ENCODE results near the gene KCND1. TPM values are rescaled to one million over a fixed set of nuclear protein-coding genes. Genes with fewer than 3 reads are reported as not detected.

Gene KCND1
- total and polyA plus RNA-seq, 2 experiments from 2014 or later, result 2.7 to 5.6 TPM

DNA sequence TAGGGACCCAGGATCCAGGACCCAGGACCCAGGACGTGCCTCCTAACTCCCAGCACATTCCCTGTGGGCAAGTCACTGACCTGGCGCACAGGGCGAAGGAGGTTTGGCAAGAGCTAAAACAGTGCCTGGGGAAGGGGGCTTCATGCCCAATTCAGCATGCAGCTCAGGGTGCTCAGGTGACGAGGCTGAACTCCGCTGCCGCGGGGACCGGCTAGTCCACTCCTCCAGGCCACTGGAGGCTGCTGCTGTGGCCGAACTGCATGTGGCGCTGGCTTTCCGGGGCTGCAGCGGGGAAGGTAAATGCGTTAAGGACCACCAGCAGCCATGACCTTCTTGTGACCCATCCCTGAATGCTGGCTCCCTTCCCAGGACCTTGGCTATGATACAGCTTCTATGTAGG is 47.9 kb downstream of the KCND1 start:
- Histone ChIP-seq H3F3A (replicated peaks; ENCODE audit: low read depth) (0 out of 2 replicates have a peak, but pooled peaks cover 8% of the 10 kb centered on the region), H4K20me1 (replicated peaks; ENCODE audit: insufficient read depth) (no peaks in the 10 kb centered on the region), H2AFZ (no peak overlapping the region), H3K4me1 (ENCODE audit: insufficient read depth) (peaks cover 21% of the 10 kb centered on the region), H3K4me2 (no peak overlapping the region), H3K36me3 (ENCODE audit: insufficient read depth) (no peaks in the 10 kb centered on the region), H3K27me3 (ENCODE audit: insufficient read depth) (no peaks in the 10 kb centered on the region), H3K4me3 (no peak overlapping the region), H3K9me2 (ENCODE audit: insufficient read depth) (no peaks in the 10 kb centered on the region), H3K79me2 (replicated peaks; ENCODE audit: insufficient read depth) (peaks cover 24% of the 10 kb centered on the region), H3K27ac (ENCODE audit: low read depth) (no peak overlapping the region)
- DNase-seq (ENCODE audit: low spot score) (no peak), ATAC-seq (no peak)
- Mint-ChIP-seq H3K4me1 (peaks cover 50% of the 10 kb centered on the region), H3K27me3 (ENCODE audit: insufficient read depth, low read depth, poor library complexity) (peaks cover 21% of the 10 kb centered on the region), H3K27ac (peak overlapping the region; percentile 85; the same call in 1 of the 2 replicates), H3K36me3 (ENCODE audit: low read depth) (peaks cover 52% of the 10 kb centered on the region), H3K4me3 (no peak overlapping the region), H3K9me3 (no peaks in the 10 kb centered on the region)
- no peak for TF ChIP-seq ETS1 (IDR thresholded peaks at IDR 0.05)
- no peak for TF ChIP-seq JUNB (IDR thresholded peaks at IDR 0.05; ENCODE audit: unreplicated experiment)
- TF ChIP-seq STAT1 (IDR thresholded peaks at IDR 0.05; ENCODE audit: unreplicated experiment), result no peak
- no peak for TF ChIP-seq ZNF114 (CRISPR knock-in tag; IDR thresholded peaks at IDR 0.05)
- TF ChIP-seq NANOG (IDR thresholded peaks at IDR 0.05; ENCODE audit: borderline replicate concordance), result no peak
- no peak for TF ChIP-seq EZH2 (IDR thresholded peaks at IDR 0.05; ENCODE audit: low read depth, unreplicated experiment)
- TF ChIP-seq, protein P1, sequence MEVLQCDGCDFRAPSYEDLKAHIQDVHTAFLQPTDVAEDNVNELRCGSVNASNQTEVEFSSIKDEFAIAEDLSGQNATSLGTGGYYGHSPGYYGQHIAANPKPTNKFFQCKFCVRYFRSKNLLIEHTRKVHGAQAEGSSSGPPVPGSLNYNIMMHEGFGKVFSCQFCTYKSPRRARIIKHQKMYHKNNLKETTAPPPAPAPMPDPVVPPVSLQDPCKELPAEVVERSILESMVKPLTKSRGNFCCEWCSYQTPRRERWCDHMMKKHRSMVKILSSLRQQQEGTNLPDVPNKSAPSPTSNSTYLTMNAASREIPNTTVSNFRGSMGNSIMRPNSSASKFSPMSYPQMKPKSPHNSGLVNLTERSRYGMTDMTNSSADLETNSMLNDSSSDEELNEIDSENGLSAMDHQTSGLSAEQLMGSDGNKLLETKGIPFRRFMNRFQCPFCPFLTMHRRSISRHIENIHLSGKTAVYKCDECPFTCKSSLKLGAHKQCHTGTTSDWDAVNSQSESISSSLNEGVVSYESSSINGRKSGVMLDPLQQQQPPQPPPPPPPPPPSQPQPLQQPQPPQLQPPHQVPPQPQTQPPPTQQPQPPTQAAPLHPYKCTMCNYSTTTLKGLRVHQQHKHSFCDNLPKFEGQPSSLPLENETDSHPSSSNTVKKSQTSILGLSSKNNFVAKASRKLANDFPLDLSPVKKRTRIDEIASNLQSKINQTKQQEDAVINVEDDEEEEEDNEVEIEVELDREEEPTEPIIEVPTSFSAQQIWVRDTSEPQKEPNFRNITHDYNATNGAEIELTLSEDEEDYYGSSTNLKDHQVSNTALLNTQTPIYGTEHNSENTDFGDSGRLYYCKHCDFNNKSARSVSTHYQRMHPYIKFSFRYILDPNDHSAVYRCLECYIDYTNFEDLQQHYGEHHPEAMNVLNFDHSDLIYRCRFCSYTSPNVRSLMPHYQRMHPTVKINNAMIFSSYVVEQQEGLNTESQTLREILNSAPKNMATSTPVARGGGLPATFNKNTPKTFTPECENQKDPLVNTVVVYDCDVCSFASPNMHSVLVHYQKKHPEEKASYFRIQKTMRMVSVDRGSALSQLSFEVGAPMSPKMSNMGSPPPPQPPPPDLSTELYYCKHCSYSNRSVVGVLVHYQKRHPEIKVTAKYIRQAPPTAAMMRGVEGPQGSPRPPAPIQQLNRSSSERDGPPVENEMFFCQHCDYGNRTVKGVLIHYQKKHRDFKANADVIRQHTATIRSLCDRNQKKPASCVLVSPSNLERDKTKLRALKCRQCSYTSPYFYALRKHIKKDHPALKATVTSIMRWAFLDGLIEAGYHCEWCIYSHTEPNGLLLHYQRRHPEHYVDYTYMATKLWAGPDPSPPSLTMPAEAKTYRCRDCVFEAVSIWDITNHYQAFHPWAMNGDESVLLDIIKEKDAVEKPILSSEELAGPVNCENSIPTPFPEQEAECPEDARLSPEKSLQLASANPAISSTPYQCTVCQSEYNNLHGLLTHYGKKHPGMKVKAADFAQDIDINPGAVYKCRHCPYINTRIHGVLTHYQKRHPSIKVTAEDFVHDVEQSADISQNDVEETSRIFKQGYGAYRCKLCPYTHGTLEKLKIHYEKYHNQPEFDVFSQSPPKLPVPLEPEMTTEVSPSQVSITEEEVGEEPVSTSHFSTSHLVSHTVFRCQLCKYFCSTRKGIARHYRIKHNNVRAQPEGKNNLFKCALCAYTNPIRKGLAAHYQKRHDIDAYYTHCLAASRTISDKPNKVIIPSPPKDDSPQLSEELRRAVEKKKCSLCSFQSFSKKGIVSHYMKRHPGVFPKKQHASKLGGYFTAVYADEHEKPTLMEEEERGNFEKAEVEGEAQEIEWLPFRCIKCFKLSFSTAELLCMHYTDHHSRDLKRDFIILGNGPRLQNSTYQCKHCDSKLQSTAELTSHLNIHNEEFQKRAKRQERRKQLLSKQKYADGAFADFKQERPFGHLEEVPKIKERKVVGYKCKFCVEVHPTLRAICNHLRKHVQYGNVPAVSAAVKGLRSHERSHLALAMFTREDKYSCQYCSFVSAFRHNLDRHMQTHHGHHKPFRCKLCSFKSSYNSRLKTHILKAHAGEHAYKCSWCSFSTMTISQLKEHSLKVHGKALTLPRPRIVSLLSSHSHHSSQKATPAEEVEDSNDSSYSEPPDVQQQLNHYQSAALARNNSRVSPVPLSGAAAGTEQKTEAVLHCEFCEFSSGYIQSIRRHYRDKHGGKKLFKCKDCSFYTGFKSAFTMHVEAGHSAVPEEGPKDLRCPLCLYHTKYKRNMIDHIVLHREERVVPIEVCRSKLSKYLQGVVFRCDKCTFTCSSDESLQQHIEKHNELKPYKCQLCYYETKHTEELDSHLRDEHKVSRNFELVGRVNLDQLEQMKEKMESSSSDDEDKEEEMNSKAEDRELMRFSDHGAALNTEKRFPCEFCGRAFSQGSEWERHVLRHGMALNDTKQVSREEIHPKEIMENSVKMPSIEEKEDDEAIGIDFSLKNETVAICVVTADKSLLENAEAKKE (CRISPR knock-in tag; IDR thresholded peaks at IDR 0.05), result no peak
- TF ChIP-seq ZNF331 (CRISPR knock-in tag; IDR thresholded peaks at IDR 0.05; ENCODE audit: low read depth), result no peak
- no peak for TF ChIP-seq CREB1 (CRISPR knock-in tag; IDR thresholded peaks at IDR 0.05; ENCODE audit: low read depth)
- no peak for TF ChIP-seq POLR2AphosphoS5 (IDR thresholded peaks at IDR 0.05; ENCODE audit: low read depth)
- TF ChIP-seq EZH2phosphoT487 (IDR thresholded peaks at IDR 0.05; ENCODE audit: unreplicated experiment), result no peak
- TF ChIP-seq, protein P2, sequence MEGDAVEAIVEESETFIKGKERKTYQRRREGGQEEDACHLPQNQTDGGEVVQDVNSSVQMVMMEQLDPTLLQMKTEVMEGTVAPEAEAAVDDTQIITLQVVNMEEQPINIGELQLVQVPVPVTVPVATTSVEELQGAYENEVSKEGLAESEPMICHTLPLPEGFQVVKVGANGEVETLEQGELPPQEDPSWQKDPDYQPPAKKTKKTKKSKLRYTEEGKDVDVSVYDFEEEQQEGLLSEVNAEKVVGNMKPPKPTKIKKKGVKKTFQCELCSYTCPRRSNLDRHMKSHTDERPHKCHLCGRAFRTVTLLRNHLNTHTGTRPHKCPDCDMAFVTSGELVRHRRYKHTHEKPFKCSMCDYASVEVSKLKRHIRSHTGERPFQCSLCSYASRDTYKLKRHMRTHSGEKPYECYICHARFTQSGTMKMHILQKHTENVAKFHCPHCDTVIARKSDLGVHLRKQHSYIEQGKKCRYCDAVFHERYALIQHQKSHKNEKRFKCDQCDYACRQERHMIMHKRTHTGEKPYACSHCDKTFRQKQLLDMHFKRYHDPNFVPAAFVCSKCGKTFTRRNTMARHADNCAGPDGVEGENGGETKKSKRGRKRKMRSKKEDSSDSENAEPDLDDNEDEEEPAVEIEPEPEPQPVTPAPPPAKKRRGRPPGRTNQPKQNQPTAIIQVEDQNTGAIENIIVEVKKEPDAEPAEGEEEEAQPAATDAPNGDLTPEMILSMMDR (conservative IDR thresholded peaks at IDR 0.05; ENCODE audit: low read depth in 2 of 2), result no peak
- TF ChIP-seq REST (IDR thresholded peaks at IDR 0.05; ENCODE audit: unreplicated experiment), result no peak
